PC-9 (cell line): ENCODE measurements around the gene MYMK. TPM values are rescaled to one million over a fixed set of nuclear protein-coding genes. Genes with fewer than 3 reads are reported as not detected.

Source experiments
- BruUV-seq: library from RNA; stranded (reverse); fragments of 400-500 nt; replicated peaks from 2 replicates; lab custom pipeline; 2021; lab: Mats Ljungman, UMichigan
- CTCF ChIA-PET: fragments of 300-600 bp; sonication (Branson Sonifier 250); formaldehyde crosslinking; loops from one replicate; lab custom pipeline; 2022; ENCODE audit warnings: antibody characterized with exemption; lab: Charles Lee
- POLR2A ChIA-PET: fragments of 300-600 bp; sonication (Branson Sonifier 250); formaldehyde crosslinking; loops from one replicate; lab custom pipeline; 2022; ENCODE audit warnings: antibody characterized with exemption; ENCODE audit not compliant: unreplicated experiment; lab: Charles Lee
- DNase-seq, 2 experiments: peaks; one replicate each; pipeline versions ENCODE4 v3.0.0 to v3.0.0-alpha.2; 2015 to 2022; ENCODE audit warnings: mixed read lengths in 1 of 2
- H2AFZ ChIP-seq: fragments of 200-600 bp; sonication (generic); 2 replicates; pipeline ENCODE4 v1.8.1; 2017; ENCODE audit warnings: antibody characterized with exemption
- H3F3A ChIP-seq: fragments of 200-600 bp; sonication (generic); 2 replicates; pipeline ENCODE4 v1.8.1; 2017; ENCODE audit warnings: antibody characterized with exemption, mild to moderate bottlenecking, low read depth; ENCODE audit not compliant: insufficient read depth
- H3K27ac ChIP-seq: fragments of 200-600 bp; sonication (generic); 2 replicates; pipeline ENCODE4 v1.6.1; 2016; ENCODE audit warnings: mixed run types
- H3K27me3 ChIP-seq: fragments of 200-600 bp; sonication (generic); 2 replicates; pipeline ENCODE4 v1.6.1; 2016; ENCODE audit warnings: low read depth, mixed run types; ENCODE audit not compliant: insufficient read depth
- H3K36me3 ChIP-seq: fragments of 200-600 bp; sonication (generic); 2 replicates; pipeline ENCODE4 v1.6.1; 2016; ENCODE audit warnings: low read depth, mixed run types
- H3K4me1 ChIP-seq: fragments of 200-600 bp; sonication (generic); replicated peaks from 2 replicates; pipeline ENCODE4 v1.6.1; 2016; ENCODE audit warnings: mixed run types; ENCODE audit not compliant: insufficient read depth
- H3K4me2 ChIP-seq: fragments of 200-600 bp; sonication (generic); 2 replicates; pipeline ENCODE4 v1.6.1; 2017; ENCODE audit warnings: mixed run types
- H3K4me3 ChIP-seq: fragments of 200-600 bp; sonication (generic); 2 replicates; pipeline ENCODE4 v1.6.1; 2016; ENCODE audit warnings: mixed run types
- H3K79me2 ChIP-seq: fragments of 200-600 bp; sonication (generic); 2 replicates; pipeline ENCODE4 v1.6.1; 2017; ENCODE audit warnings: low read depth, mixed run types
- H3K9me2 ChIP-seq: fragments of 200-600 bp; sonication (generic); 2 replicates; pipeline ENCODE4 v1.8.1; 2017; ENCODE audit warnings: mild to moderate bottlenecking; ENCODE audit not compliant: insufficient read depth
- H3K9me3 ChIP-seq: fragments of 200-600 bp; sonication (generic); 2 replicates; pipeline ENCODE4 v1.8.1; 2016; ENCODE audit warnings: low read depth; ENCODE audit not compliant: insufficient read depth
- H4K20me1 ChIP-seq: fragments of 200-600 bp; sonication (generic); 2 replicates; pipeline ENCODE4 v1.8.1; 2017; ENCODE audit not compliant: insufficient read depth
- CTCF ChIP-seq: fragments of 200-600 bp; sonication (generic); conservative IDR thresholded peaks from 2 replicates; pipeline ENCODE4 v1.6.1; 2017; ENCODE audit warnings: mixed run types, antibody characterized with exemption, mild to moderate bottlenecking, moderate library complexity
- EZH2 ChIP-seq: fragments of 200-600 bp; sonication (generic); IDR thresholded peaks from 2 replicates; pipeline ENCODE4 v1.8.0; 2017; ENCODE audit warnings: antibody characterized with exemption, low read depth
- intact Hi-C: fragments of 100-400 bp; cut with micrococcal nuclease; formaldehyde crosslinking; loops from one replicate; pipeline ENCODE4 v1.10.0; 2022; ENCODE audit not compliant: unreplicated experiment
- total RNA-seq: library from RNA; stranded (reverse); gene quantifications from 2 replicates; pipeline ENCODE4 v1.2.3, GENCODE V29; 2021

Gene MYMK
- total RNA-seq, 1 experiment from 2014 or later: not detected

GRCh38 chr9:133571896-133572595, 47.3 kb upstream of the MYMK start:
- Histone ChIP-seq H3F3A (no peaks in the 10 kb centered on the region), H3K79me2 (no peaks in the 10 kb centered on the region), H3K9me2 (no peaks in the 10 kb centered on the region), H3K27me3 (peaks cover 96% of the 10 kb centered on the region), H3K4me1 (no peaks in the 10 kb centered on the region), H4K20me1 (no peaks in the 10 kb centered on the region), H3K4me2 (no peak overlapping the region), H3K36me3 (no peaks in the 10 kb centered on the region), H3K27ac (no peak overlapping the region), H2AFZ (no peak overlapping the region), H3K9me3 (no peaks in the 10 kb centered on the region), H3K4me3 (no peak overlapping the region)
- TF ChIP-seq EZH2: no peak
- TF ChIP-seq CTCF: no peak
- ChIA-PET CTCF (no interaction called here), POLR2A (no interaction called here)
- intact Hi-C loops: no loop called here
- no peak for DNase-seq
- BruUV-seq: no TSS peak

GRCh38 chr9:133571391-133571890, 46.7 kb upstream of the MYMK start:
- Histone ChIP-seq H3K4me1 (no peaks in the 10 kb centered on the region), H3K4me3 (no peak overlapping the region), H3K27ac (no peak overlapping the region), H3K9me3 (no peaks in the 10 kb centered on the region), H3F3A (no peaks in the 10 kb centered on the region), H3K9me2 (no peaks in the 10 kb centered on the region), H2AFZ (no peak overlapping the region), H3K4me2 (no peak overlapping the region), H3K79me2 (no peaks in the 10 kb centered on the region), H4K20me1 (no peaks in the 10 kb centered on the region), H3K36me3 (no peaks in the 10 kb centered on the region), H3K27me3 (peaks cover 95% of the 10 kb centered on the region)
- TF ChIP-seq EZH2 (no peak), CTCF (no peak)
- POLR2A ChIA-PET: no interaction called here
- CTCF ChIA-PET: no interaction called here
- DNase-seq: no peak
- intact Hi-C loops: no loop called here
- no TSS peak for BruUV-seq

- H4K20me1 ChIP-seq: no peaks in the 10 kb centered on the region
- H3K4me2 ChIP-seq: no peak overlapping the region
- H2AFZ ChIP-seq: no peak overlapping the region
- peaks cover 95% of the 10 kb centered on the region for H3K27me3 ChIP-seq
- BruUV-seq: no TSS peak
- H3F3A ChIP-seq: no peaks in the 10 kb centered on the region
- H3K9me3 ChIP-seq: no peaks in the 10 kb centered on the region
- H3K4me3 ChIP-seq: no peak overlapping the region
- TF ChIP-seq EZH2: no peak
- TF ChIP-seq CTCF: no peak
- no peak for DNase-seq
- H3K9me2 ChIP-seq: no peaks in the 10 kb centered on the region
- H3K36me3 ChIP-seq: no peaks in the 10 kb centered on the region
- ChIA-PET POLR2A (no interaction called here), CTCF (no interaction called here)
- H3K4me1 ChIP-seq: no peaks in the 10 kb centered on the region
- no peaks in the 10 kb centered on the region for H3K79me2 ChIP-seq
- H3K27ac ChIP-seq: no peak overlapping the region
- intact Hi-C loops: no loop called here
Observed at GRCh38 chr9:133570691-133571080, 45.9 kb upstream of the MYMK start.
